ENCODE results near the gene PIGN. TPM values are rescaled to one million over a fixed set of nuclear protein-coding genes. Genes with fewer than 3 reads are reported as not detected.

Gene PIGN
- total RNA-seq, 4 donors from 2014 or later, result 10.5 to 32.4 (median 17.3) TPM

DNA sequence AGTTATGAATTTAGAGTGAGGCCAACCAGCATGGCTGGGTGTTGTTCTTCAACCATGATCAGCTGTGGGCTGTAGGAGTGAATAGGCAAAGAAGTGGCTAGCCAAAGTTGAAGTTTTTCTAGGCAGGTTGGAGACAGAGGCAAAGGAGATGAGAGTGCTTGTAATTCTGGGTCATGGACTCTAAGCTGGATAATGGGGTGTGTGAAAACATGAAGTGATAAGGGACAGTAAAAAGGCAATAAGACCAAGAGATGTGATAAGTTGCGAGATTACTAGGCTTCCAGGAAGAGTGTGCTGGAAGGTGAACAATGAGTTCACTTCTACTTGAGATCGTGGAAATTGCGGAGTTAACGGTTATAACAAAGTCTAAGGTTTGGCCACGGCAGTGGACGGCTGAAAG is 175.4 kb downstream of the PIGN start:
- WGBS, 2 donors (ENCODE audit: low coverage in 1 of 2), result 86 to 97% methylated on average over 6 of the region's 6 CpGs
- ATAC-seq, result no peak
- no peak overlapping the region for H3K27ac ChIP-seq
- H3K36me3 ChIP-seq, result no peaks in the 10 kb centered on the region
- H3K9me3 ChIP-seq, result no peaks in the 10 kb centered on the region
- no peaks in the 10 kb centered on the region for H3K27me3 ChIP-seq
- no peak for TF ChIP-seq POLR2AphosphoS5 (IDR thresholded peaks at IDR 0.05)
- no peak for TF ChIP-seq POLR2A (IDR thresholded peaks at IDR 0.05)
- TF ChIP-seq, protein P1, sequence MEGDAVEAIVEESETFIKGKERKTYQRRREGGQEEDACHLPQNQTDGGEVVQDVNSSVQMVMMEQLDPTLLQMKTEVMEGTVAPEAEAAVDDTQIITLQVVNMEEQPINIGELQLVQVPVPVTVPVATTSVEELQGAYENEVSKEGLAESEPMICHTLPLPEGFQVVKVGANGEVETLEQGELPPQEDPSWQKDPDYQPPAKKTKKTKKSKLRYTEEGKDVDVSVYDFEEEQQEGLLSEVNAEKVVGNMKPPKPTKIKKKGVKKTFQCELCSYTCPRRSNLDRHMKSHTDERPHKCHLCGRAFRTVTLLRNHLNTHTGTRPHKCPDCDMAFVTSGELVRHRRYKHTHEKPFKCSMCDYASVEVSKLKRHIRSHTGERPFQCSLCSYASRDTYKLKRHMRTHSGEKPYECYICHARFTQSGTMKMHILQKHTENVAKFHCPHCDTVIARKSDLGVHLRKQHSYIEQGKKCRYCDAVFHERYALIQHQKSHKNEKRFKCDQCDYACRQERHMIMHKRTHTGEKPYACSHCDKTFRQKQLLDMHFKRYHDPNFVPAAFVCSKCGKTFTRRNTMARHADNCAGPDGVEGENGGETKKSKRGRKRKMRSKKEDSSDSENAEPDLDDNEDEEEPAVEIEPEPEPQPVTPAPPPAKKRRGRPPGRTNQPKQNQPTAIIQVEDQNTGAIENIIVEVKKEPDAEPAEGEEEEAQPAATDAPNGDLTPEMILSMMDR (IDR thresholded peaks at IDR 0.05), result no peak
- H3K4me3 ChIP-seq, result no peak overlapping the region
- no peaks in the 10 kb centered on the region for H3K4me1 ChIP-seq

DNA sequence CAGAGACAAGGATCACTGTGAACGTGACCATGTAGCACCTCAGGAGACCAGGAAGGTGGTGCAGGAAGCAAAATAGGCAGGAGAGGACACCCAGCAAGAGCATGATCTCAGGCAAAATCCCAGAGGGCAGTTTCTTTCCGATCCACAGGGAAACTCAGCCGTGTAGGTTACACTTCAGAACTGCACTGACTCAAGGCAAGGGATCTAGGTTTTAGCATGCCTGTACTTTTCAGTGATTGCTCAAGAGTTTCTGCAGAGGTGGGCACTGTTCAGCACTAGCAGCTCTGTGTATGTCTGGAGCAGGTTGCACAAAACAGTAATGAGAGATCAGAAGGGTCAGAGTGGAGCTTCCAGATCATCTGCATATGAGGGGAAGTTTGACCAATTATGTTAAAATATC is 177.3 kb downstream of the PIGN start:
- Histone ChIP-seq H3K4me3 (no peak overlapping the region), H3K27me3 (no peaks in the 10 kb centered on the region), H3K27ac (no peak overlapping the region), H3K4me1 (no peaks in the 10 kb centered on the region), H3K9me3 (no peaks in the 10 kb centered on the region), H3K36me3 (no peaks in the 10 kb centered on the region)
- no peak for ATAC-seq
- WGBS, 2 donors (ENCODE audit: low coverage in 1 of 2), result 83 to 100% methylated on average over 1 of the region's 3 CpGs
- TF ChIP-seq, protein P1 (IDR thresholded peaks at IDR 0.05), result no peak
- TF ChIP-seq EP300 (IDR thresholded peaks at IDR 0.05), result no peak
- no peak for TF ChIP-seq POLR2AphosphoS5 (IDR thresholded peaks at IDR 0.05)
- TF ChIP-seq POLR2A (IDR thresholded peaks at IDR 0.05), result no peak

DNA sequence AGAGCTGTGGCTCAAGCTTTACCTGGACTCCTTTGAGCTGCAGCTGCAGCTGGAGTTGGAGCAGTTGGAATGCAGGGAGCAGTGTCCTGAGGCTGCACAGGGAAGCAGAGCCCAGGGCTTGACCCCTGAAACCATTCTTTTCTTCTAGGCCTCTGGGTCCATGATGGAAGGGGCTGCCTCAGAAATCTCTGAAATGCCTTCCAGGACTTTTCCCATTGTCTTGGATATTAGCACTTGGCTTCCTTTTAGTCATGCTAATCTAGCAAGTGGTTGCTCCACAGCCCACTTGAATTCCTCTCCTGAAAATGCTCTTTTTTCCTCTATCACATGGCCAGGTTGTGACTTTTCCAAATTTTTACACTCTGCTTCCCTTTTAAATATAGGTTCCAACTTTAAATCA is 185.5 kb downstream of the PIGN start:
- no peak for ATAC-seq
- no peak for TF ChIP-seq EP300 (IDR thresholded peaks at IDR 0.05)
- no peak for TF ChIP-seq POLR2A (IDR thresholded peaks at IDR 0.05)
- TF ChIP-seq, protein P1 (IDR thresholded peaks at IDR 0.05), result no peak
- TF ChIP-seq POLR2AphosphoS5 (IDR thresholded peaks at IDR 0.05), result no peak
- H3K36me3 ChIP-seq, result no peaks in the 10 kb centered on the region

DNA sequence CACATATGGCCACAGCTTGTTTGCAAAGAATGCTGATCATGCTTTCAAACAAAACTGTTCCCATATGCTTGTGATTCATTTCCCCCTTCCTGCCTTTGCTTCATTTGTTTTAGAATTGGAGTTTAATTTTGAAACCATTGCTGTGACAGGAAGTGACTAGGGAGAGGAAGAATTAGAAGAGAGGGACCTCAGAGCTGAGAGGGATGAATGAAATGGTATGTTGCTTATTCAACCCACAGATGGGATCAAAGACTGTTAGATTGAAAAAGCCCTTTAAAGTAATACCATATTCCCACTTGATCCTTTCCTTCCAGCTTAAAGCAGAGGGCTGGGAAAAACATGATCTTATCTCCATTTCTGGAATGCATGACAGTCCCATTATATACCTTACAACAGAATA is 187.9 kb downstream of the PIGN start:
- ATAC-seq, result no peak
- H3K27ac ChIP-seq, result no peak overlapping the region
- TF ChIP-seq POLR2AphosphoS5 (IDR thresholded peaks at IDR 0.05) (no peak), EP300 (IDR thresholded peaks at IDR 0.05) (no peak), POLR2A (IDR thresholded peaks at IDR 0.05) (no peak)
- TF ChIP-seq, protein P1 (IDR thresholded peaks at IDR 0.05), result no peak
- H3K9me3 ChIP-seq, result no peaks in the 10 kb centered on the region
- no peak overlapping the region for H3K4me3 ChIP-seq
- no peaks in the 10 kb centered on the region for H3K36me3 ChIP-seq
- H3K4me1 ChIP-seq, result no peaks in the 10 kb centered on the region
- no peaks in the 10 kb centered on the region for H3K27me3 ChIP-seq

More for the DNA sequence above, 185.5 kb downstream of the PIGN start:
- Histone ChIP-seq H3K4me3 (no peak overlapping the region), H3K27me3 (no peaks in the 10 kb centered on the region), H3K27ac (no peak overlapping the region), H3K9me3 (no peaks in the 10 kb centered on the region), H3K4me1 (no peaks in the 10 kb centered on the region)

DNA sequence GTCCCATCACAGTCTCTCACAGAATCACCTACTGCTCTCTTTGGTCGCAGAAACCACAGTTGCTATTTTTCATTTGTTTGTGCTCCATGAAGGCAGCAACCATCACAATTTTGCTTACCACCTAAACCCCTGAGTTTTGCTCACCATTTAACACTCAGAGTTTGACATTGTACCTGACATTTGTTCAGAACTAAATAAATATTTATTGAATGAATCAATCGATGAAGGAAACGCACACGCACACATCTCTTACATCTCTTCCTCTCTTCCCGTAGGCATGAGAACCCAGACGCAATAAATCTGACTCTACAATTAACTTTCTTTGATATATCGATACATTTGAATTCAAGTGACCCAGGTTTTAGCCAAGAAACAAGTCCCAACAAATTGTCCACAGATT is 188.5 kb downstream of the PIGN start:
- H3K4me1 ChIP-seq, result no peaks in the 10 kb centered on the region
- TF ChIP-seq EP300 (IDR thresholded peaks at IDR 0.05) (no peak), POLR2AphosphoS5 (IDR thresholded peaks at IDR 0.05) (no peak), POLR2A (IDR thresholded peaks at IDR 0.05) (no peak)
- TF ChIP-seq, protein P1 (IDR thresholded peaks at IDR 0.05), result no peak
- WGBS, 2 donors (ENCODE audit: low coverage in 1 of 2), result 70 to 93% methylated on average over 7 of the region's 7 CpGs
- H3K9me3 ChIP-seq, result no peaks in the 10 kb centered on the region
- no peaks in the 10 kb centered on the region for H3K27me3 ChIP-seq
- no peaks in the 10 kb centered on the region for H3K36me3 ChIP-seq
- no peak overlapping the region for H3K27ac ChIP-seq
- no peak overlapping the region for H3K4me3 ChIP-seq
- no peak for ATAC-seq
